ENCODE data around the gene MRPS14. TPM values are rescaled to one million over a fixed set of nuclear protein-coding genes. Genes with fewer than 3 reads are reported as not detected.

The MRPS14 gene
- total RNA-seq: 30.3 TPM

DNA sequence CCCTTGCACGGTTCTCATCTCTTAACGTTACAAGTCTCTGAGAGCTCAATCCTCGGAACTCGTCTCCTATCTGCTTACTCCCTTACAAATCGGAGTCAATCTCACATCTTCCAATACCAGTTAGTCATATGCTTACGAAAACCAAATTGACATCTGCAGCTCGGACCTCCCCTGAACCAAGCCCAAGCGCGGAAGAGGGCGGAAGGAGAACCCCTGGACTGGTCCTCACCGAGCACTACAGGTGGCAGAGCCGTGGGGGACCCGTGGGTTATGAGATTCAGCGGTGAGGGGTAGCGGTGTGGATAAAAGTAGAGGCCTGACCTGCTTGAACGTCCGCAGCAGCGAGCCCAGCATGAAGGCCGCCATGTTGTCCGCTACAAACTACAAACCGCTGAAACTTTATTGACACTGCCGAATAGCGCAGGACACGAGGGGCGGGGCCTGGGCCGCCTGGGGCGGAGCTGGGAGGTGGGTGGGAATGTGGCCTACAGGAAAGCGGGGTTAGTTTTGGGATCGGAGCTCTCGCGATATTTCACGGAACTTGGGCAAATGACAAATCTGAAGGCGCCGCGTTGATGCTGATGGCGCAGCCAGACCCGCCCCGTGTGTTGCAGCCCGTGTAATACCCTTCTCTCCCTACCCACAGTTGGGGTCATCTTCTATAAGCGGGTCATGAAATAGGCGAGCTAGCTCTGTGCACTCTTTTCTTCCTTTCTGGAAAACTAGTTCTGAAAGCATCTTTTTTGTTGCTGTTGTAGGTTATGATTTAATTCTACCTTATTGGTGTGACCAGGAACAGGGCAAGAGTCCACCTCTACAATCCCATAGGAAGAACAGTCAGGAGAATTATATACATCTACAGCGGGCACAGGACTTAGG, at the start of gene MRPS14:
TSS of gene MRPS14 (minus strand) at position 383 of the 879 bp plus-strand sequence. CDS start at position 366, 17 bp downstream.
- Histone ChIP-seq H3K9ac (ENCODE audit: low read depth in 1 of 3, low read length in 3 of 3) (peak within 1 kb of the TSS; percentile 97 to 99 (median 98)), H3K27ac (ENCODE audit: low read depth, low read length) (peak within 1 kb of the TSS; percentile 85), H3K4me1 (ENCODE audit: control insufficient read depth in 3 of 3, insufficient read depth in 3 of 3, low read length in 3 of 3) (peaks cover 9 to 15% (median 11%) of the 10 kb centered on the region in 3 donors), H3K4me3 (ENCODE audit: low read length in 3 of 3) (peak within 1 kb of the TSS; percentile 98 to 100 (median 99)), H3K27me3 (ENCODE audit: control insufficient read depth in 3 of 3, insufficient read depth in 3 of 3, low read length in 3 of 3) (no peaks in the 10 kb centered on the region), H3K36me3 (ENCODE audit: control insufficient read depth in 3 of 3, insufficient read depth in 3 of 3, low read length in 3 of 3) (peaks cover 2 to 6% (median 3%) of the 10 kb centered on the region in 3 donors), H3K9me3 (ENCODE audit: control insufficient read depth in 3 of 3, low read length in 3 of 3) (no peaks in the 10 kb centered on the region)

DNA sequence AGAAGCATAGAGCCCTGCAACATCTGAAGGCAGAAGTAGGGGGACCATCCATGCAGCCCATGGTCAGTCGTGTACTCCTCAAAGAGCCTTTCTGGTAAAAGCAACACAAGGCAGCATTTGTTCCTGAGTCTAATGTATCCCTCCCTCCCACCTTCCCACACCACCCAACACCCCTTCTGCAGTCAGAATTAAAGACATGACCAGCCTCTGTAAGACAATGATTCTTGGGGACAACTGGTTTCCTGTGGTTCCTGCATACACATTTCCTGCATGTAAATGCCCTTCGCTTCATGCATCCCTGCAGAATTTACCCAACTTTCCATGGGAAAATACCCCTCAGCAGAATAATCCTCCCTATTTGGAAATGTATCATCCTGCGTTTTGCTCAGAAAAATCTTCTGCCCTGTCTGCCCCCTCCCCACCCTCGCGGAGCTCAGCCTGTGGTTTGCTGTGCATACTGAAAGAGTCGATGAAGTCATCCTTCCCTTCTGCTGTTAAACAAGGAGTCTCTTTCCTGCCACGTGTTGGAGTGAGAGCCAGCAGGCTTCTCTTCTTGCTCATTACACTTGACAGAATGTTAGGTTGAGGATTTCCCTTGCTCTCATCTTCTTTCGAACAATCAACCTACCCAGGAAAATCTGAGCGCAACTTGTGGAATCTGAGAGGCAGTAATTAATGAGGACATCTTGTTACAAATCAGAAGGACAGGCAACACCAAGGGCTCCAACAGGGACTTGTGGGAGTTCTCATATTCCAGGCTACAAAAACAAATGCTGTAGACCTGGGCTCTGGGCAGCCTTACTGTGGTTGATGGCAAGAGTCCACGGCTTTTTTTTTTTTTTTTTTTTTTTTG, 49.1 kb upstream of the MRPS14 start:
- H3K4me1 ChIP-seq (ENCODE audit: control insufficient read depth in 3 of 3, insufficient read depth in 3 of 3, low read length in 3 of 3): peaks cover 7 to 24% (median 15%) of the 10 kb centered on the region in 3 donors
- peak overlapping the region in 2 of 3 donors; percentile 40 to 41 for H3K4me3 ChIP-seq (ENCODE audit: low read length in 3 of 3)
- H3K36me3 ChIP-seq (ENCODE audit: control insufficient read depth in 3 of 3, insufficient read depth in 3 of 3, low read length in 3 of 3): no peaks in the 10 kb centered on the region
- H3K9me3 ChIP-seq (ENCODE audit: control insufficient read depth in 3 of 3, low read length in 3 of 3): no peaks in the 10 kb centered on the region
- no peak overlapping the region for H3K27ac ChIP-seq (ENCODE audit: low read depth, low read length)
- peak overlapping the region in 1 of 3 donors; percentile 58 for H3K9ac ChIP-seq (ENCODE audit: low read depth in 1 of 3, low read length in 3 of 3)
- no peaks in the 10 kb centered on the region for H3K27me3 ChIP-seq (ENCODE audit: control insufficient read depth in 3 of 3, insufficient read depth in 3 of 3, low read length in 3 of 3)

DNA sequence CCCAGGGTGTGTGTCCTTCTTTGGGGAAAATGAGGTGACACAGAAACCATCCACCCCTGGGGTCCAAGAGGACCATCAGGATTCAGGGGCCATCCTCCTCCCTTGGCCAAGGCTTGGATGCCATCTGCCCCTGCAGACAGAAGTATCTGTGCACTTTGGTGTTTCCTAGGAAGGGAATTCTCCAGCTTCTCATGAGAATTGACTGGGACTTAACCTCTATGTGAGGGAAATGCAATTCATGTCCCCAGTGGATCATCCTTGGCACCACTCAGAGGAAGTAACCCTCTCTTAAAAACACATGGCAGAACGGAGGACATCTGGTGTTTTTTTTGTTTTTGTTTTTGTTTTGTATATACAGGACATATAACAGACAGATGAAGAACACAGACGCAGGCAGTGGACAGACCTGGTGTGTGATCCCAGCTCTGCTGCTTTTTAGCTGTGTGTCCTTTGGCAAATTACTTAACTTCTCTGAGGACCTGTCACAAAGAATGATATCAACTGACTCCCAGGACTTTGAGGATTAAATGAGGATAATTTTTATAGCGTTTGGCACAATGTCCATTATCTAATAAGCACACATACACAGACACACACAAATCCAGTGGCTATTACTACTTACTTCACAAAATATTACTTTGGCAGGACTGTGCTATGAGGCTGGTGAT, 48.2 kb upstream of the MRPS14 start:
- Histone ChIP-seq H3K9me3 (ENCODE audit: control insufficient read depth in 3 of 3, low read length in 3 of 3) (no peaks in the 10 kb centered on the region), H3K4me3 (ENCODE audit: low read length in 3 of 3) (no peak overlapping the region), H3K36me3 (ENCODE audit: control insufficient read depth in 3 of 3, insufficient read depth in 3 of 3, low read length in 3 of 3) (no peaks in the 10 kb centered on the region), H3K27ac (ENCODE audit: low read depth, low read length) (no peak overlapping the region), H3K4me1 (ENCODE audit: control insufficient read depth in 3 of 3, insufficient read depth in 3 of 3, low read length in 3 of 3) (peaks cover 7 to 24% (median 15%) of the 10 kb centered on the region in 3 donors), H3K9ac (ENCODE audit: low read depth in 1 of 3, low read length in 3 of 3) (no peak overlapping the region), H3K27me3 (ENCODE audit: control insufficient read depth in 3 of 3, insufficient read depth in 3 of 3, low read length in 3 of 3) (no peaks in the 10 kb centered on the region)

DNA sequence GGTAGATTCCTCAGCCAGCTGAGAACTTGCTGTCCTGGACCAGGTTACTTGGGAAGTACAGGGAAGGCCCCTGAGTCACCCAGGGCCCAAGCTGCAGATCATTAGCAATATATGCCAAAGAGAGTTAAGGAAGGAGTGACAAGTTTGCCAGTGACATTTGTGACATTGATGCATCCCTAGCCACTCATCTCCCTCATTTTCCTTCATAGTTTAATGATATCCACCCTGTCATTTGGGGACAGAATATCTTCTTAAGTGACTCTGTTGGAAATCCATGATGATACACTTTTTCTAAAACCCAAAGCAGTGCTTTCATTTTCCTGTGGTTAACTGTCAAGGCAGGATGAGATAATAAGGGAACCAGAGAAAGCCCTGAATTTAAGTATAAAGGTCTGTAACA, 47.6 kb upstream of the MRPS14 start:
- Histone ChIP-seq H3K9ac (ENCODE audit: low read depth in 1 of 3, low read length in 3 of 3) (no peak overlapping the region), H3K27me3 (ENCODE audit: control insufficient read depth in 3 of 3, insufficient read depth in 3 of 3, low read length in 3 of 3) (no peaks in the 10 kb centered on the region), H3K27ac (ENCODE audit: low read depth, low read length) (no peak overlapping the region), H3K9me3 (ENCODE audit: control insufficient read depth in 3 of 3, low read length in 3 of 3) (no peaks in the 10 kb centered on the region), H3K4me1 (ENCODE audit: control insufficient read depth in 3 of 3, insufficient read depth in 3 of 3, low read length in 3 of 3) (peaks cover 7 to 24% (median 15%) of the 10 kb centered on the region in 3 donors), H3K36me3 (ENCODE audit: control insufficient read depth in 3 of 3, insufficient read depth in 3 of 3, low read length in 3 of 3) (no peaks in the 10 kb centered on the region), H3K4me3 (ENCODE audit: low read length in 3 of 3) (no peak overlapping the region)

DNA sequence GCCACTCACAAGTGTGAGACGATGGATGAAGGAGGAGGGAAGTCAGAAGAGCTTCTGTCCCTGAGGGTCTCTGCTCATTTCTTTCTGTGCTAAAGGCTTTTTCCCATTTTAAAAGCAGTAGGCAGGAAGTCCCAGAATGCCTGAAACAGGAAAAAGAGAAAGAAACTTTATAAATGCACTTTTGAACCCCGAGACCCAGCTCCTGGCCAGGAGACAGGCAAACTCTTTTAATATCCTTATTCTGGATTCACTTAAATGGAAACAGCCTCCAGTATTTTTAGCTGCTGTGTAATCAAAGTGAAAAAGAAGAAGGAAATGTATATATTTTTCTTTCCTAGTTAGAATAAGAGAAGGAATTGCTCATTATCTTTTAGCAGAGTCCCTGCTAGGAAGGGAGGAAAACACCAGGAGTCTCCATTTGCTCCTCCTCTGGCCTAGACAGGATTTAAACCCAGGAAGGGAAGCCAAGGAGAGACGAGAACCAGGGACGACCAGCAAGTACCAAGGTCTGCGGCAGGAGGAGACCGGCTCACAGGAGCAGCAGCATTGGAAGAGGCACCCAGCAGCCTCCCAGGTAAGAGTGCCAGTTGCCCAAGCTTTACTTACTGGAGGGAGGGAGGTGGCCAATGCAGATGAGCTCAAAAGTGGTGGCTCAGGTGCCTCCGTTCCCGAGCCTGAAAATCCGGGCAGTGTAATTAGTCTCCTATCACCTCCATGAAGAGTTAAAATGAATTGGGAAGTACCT, 44.3 kb upstream of the MRPS14 start, which contains the start of gene TNN:
TSS of gene TNN (plus strand) at position 472 of the 745 bp plus-strand sequence. CDS start 9,586 bp downstream, outside the sequence.
- Histone ChIP-seq H3K36me3 (ENCODE audit: control insufficient read depth in 3 of 3, insufficient read depth in 3 of 3, low read length in 3 of 3) (no peaks in the 10 kb centered on the region), H3K9me3 (ENCODE audit: control insufficient read depth in 3 of 3, low read length in 3 of 3) (no peaks in the 10 kb centered on the region), H3K27ac (ENCODE audit: low read depth, low read length) (no peak within 1 kb of the TSS), H3K9ac (ENCODE audit: low read depth in 1 of 3, low read length in 3 of 3) (peak within 1 kb of the TSS in 1 of 3 donors; percentile 8), H3K4me1 (ENCODE audit: control insufficient read depth in 3 of 3, insufficient read depth in 3 of 3, low read length in 3 of 3) (peaks cover 5 to 13% (median 8%) of the 10 kb centered on the region in 3 donors), H3K27me3 (ENCODE audit: control insufficient read depth in 3 of 3, insufficient read depth in 3 of 3, low read length in 3 of 3) (no peaks in the 10 kb centered on the region), H3K4me3 (ENCODE audit: low read length in 3 of 3) (no peak within 1 kb of the TSS)

DNA sequence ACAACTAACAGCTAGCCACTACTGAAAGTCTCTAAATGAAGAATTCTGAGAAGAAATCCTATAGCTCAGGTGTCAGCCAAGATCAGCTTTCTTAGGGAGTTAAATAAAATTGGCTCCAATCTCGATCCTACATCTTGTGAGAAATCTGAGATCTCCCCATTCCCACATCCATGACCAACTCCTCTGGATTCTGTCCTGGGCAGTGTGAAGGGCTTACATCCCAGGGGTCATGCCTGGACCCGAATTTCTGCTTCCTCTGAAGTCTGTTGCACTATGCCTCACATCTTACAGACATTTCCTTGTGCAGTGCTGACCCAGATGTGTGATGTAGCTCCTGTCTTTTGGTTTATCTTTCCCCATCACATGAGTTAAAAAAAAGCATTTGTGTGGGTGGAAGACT, 39.6 kb upstream of the MRPS14 start:
- no peaks in the 10 kb centered on the region for H3K9me3 ChIP-seq (ENCODE audit: control insufficient read depth in 3 of 3, low read length in 3 of 3)
- H3K27ac ChIP-seq (ENCODE audit: low read depth, low read length): no peak overlapping the region
- H3K4me3 ChIP-seq (ENCODE audit: low read length in 3 of 3): no peak overlapping the region
- no peaks in the 10 kb centered on the region for H3K4me1 ChIP-seq (ENCODE audit: control insufficient read depth in 3 of 3, insufficient read depth in 3 of 3, low read length in 3 of 3)
- H3K27me3 ChIP-seq (ENCODE audit: control insufficient read depth in 3 of 3, insufficient read depth in 3 of 3, low read length in 3 of 3): no peaks in the 10 kb centered on the region
- no peaks in the 10 kb centered on the region for H3K36me3 ChIP-seq (ENCODE audit: control insufficient read depth in 3 of 3, insufficient read depth in 3 of 3, low read length in 3 of 3)
- no peak overlapping the region for H3K9ac ChIP-seq (ENCODE audit: low read depth in 1 of 3, low read length in 3 of 3)

DNA sequence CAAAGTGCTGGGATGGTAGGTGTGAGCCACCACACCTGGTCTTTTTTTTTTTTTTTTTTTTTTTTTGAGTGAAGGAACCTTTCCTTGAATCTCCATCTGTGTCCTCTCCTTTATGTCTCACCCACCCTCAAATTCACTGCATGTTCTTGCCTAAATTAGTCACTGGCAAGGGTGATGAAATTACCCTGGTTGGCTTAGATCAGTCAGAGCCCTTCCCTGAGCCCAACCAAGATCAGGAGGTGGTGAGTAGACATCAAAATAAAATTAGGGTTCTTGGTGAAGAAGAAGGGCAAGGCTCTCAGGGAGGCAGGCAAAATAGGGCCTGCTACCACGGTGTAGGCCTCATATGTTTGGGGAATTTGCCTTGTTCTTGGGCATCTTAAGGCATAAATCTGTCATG, 39.1 kb upstream of the MRPS14 start:
- no peaks in the 10 kb centered on the region for H3K9me3 ChIP-seq (ENCODE audit: control insufficient read depth in 3 of 3, low read length in 3 of 3)
- no peak overlapping the region for H3K9ac ChIP-seq (ENCODE audit: low read depth in 1 of 3, low read length in 3 of 3)

DNA sequence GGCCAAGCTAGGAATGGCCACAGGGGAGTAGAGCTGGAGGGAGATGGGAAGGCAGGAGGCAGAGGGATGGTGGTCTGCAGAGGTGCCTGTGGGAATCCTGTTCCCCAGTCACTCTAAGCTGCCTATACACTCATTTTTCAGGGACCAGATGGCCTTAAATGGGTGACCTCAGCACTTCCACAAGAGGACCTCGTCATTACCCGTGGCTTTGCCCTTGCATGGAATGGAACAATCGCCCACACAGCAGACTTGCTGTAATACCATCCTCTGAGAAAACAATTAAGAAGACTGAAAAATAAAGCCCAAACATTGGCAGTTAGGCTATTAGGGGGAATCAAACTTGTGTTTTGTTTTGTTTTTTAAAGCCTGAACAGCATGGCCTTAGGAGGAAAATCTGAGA, 31.5 kb upstream of the MRPS14 start:
- no peak overlapping the region for H3K27ac ChIP-seq (ENCODE audit: low read depth, low read length)
- no peak overlapping the region for H3K4me3 ChIP-seq (ENCODE audit: low read length in 3 of 3)
- no peak overlapping the region for H3K9ac ChIP-seq (ENCODE audit: low read depth in 1 of 3, low read length in 3 of 3)
- H3K4me1 ChIP-seq (ENCODE audit: control insufficient read depth in 3 of 3, insufficient read depth in 3 of 3, low read length in 3 of 3): no peaks in the 10 kb centered on the region
- no peaks in the 10 kb centered on the region for H3K9me3 ChIP-seq (ENCODE audit: control insufficient read depth in 3 of 3, low read length in 3 of 3)
- H3K36me3 ChIP-seq (ENCODE audit: control insufficient read depth in 3 of 3, insufficient read depth in 3 of 3, low read length in 3 of 3): no peaks in the 10 kb centered on the region
- H3K27me3 ChIP-seq (ENCODE audit: control insufficient read depth in 3 of 3, insufficient read depth in 3 of 3, low read length in 3 of 3): peaks cover 0 to 6% (median 0%) of the 10 kb centered on the region in 3 donors

More for the DNA sequence above, 39.1 kb upstream of the MRPS14 start:
- H3K4me3 ChIP-seq (ENCODE audit: low read length in 3 of 3): no peak overlapping the region
- no peaks in the 10 kb centered on the region for H3K36me3 ChIP-seq (ENCODE audit: control insufficient read depth in 3 of 3, insufficient read depth in 3 of 3, low read length in 3 of 3)
- no peaks in the 10 kb centered on the region for H3K4me1 ChIP-seq (ENCODE audit: control insufficient read depth in 3 of 3, insufficient read depth in 3 of 3, low read length in 3 of 3)
- no peak overlapping the region for H3K27ac ChIP-seq (ENCODE audit: low read depth, low read length)
- H3K27me3 ChIP-seq (ENCODE audit: control insufficient read depth in 3 of 3, insufficient read depth in 3 of 3, low read length in 3 of 3): no peaks in the 10 kb centered on the region

DNA sequence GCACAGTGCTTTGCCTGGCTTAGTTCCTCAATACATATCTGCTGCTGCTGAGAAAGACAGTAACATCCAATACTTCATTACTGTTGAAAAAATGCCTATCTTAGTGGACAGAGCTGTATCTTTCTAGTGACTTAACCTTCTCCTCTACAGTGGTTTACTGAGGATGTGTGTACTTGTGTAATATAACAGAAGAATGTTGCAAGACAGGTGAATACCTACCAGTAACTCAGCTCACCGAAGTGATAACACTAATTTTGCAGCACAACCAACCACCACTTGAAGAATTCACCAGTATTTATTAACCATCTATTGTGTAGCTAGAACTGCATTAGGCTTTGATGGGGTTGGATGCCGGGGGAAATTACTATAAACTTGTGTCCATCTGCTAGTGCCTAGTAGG, 27.8 kb upstream of the MRPS14 start:
- Histone ChIP-seq H3K4me3 (ENCODE audit: low read length in 3 of 3) (no peak overlapping the region), H3K27ac (ENCODE audit: low read depth, low read length) (no peak overlapping the region), H3K9me3 (ENCODE audit: control insufficient read depth in 3 of 3, low read length in 3 of 3) (no peaks in the 10 kb centered on the region), H3K4me1 (ENCODE audit: control insufficient read depth in 3 of 3, insufficient read depth in 3 of 3, low read length in 3 of 3) (no peaks in the 10 kb centered on the region), H3K9ac (ENCODE audit: low read depth in 1 of 3, low read length in 3 of 3) (no peak overlapping the region), H3K27me3 (ENCODE audit: control insufficient read depth in 3 of 3, insufficient read depth in 3 of 3, low read length in 3 of 3) (peaks cover 0 to 6% (median 5%) of the 10 kb centered on the region in 3 donors), H3K36me3 (ENCODE audit: control insufficient read depth in 3 of 3, insufficient read depth in 3 of 3, low read length in 3 of 3) (no peaks in the 10 kb centered on the region)
